GM12892 (cell line): ENCODE results near the gene GRM4.

Experiments
- POLR2A ChIP-seq: IDR thresholded peaks from 2 replicates; pipeline ENCODE4 v1.6.1; 2011; ENCODE audit warnings: low read depth, low read length, control low read depth
- POLR2AphosphoS5 ChIP-seq: IDR thresholded peaks from 2 replicates; pipeline ENCODE4 v1.6.1; 2011; ENCODE audit warnings: low read depth, low read length, control low read depth
- TAF1 ChIP-seq: IDR thresholded peaks from 2 replicates; pipeline ENCODE4 v1.6.1; 2011; ENCODE audit warnings: low read depth, mild to moderate bottlenecking, control low read depth, low read length, borderline replicate concordance

GRCh38 chr6:34182751-34183531, 37.1 kb upstream of the GRM4 start:
- TF ChIP-seq POLR2A (no peak), POLR2AphosphoS5 (no peak), TAF1 (no peak)
